Endothelial cell of umbilical vein (primary cell): ENCODE measurements around the gene MS4A14. TPM values are rescaled to one million over a fixed set of nuclear protein-coding genes. Genes with fewer than 3 reads are reported as not detected.

Source experiments
- BruUV-seq: library from RNA; stranded (reverse); fragments of 400-500 nt; replicated peaks from 2 replicates; lab custom pipeline; 2021; lab: Mats Ljungman, UMichigan
- CTCF ChIA-PET: fragments of 300-600, 350-600 bp; sonication (Branson Sonifier 250); formaldehyde crosslinking; loops from one replicate; lab custom pipeline; 2021; ENCODE audit warnings: antibody characterized with exemption, inconsistent platforms; lab: Charles Lee
- POLR2A ChIA-PET: fragments of 300-600, 350-600 bp; sonication (Branson Sonifier 250); formaldehyde crosslinking; loops from one replicate; lab custom pipeline; 2021; ENCODE audit warnings: antibody characterized with exemption, inconsistent platforms; lab: Charles Lee
- DNase-seq: peaks from one replicate; pipeline ENCODE4 v3.0.0-alpha.2; 2011; ENCODE audit warnings: low read depth, low spot score
- FAIRE-seq: peaks from 2 replicates; lab custom pipeline; 2011; peaks lifted over from hg19 to GRCh38; lab: Jason Lieb, UNC
- H2AFZ ChIP-seq: 2 replicates; pipeline ENCODE4 v1.6.0; 2012; ENCODE audit warnings: low read depth, low read length, control low read depth, inconsistent platforms
- H3K27ac ChIP-seq: 2 replicates; pipeline ENCODE4 v1.5.1; 2011; ENCODE audit warnings: low read depth, mild to moderate bottlenecking, control low read depth, low read length, moderate library complexity; ENCODE audit not compliant: insufficient read depth
- H3K27me3 ChIP-seq, 2 experiments: 2 replicates each; pipeline versions ENCODE4 v1.6.0 to v1.6.1; 2011; ENCODE audit warnings: low read length in 2 of 2, mixed read lengths in 1 of 2; ENCODE audit not compliant: control insufficient read depth in 2 of 2, insufficient read depth in 2 of 2
- H3K36me3 ChIP-seq, 2 experiments: 2 replicates in 1 of 2; 3 replicates in 1 of 2; pipeline ENCODE4 v1.5.1; 2011; ENCODE audit warnings: low read length in 2 of 2, mild to moderate bottlenecking in 1 of 2, moderate library complexity in 1 of 2; ENCODE audit not compliant: control insufficient read depth in 2 of 2, insufficient read depth in 2 of 2; ENCODE audit errors: extremely low read depth in 1 of 2
- H3K4me1 ChIP-seq: 3 replicates; pipeline ENCODE4 v1.5.1; 2011; ENCODE audit warnings: mild to moderate bottlenecking, low read length; ENCODE audit not compliant: control insufficient read depth, insufficient read depth; ENCODE audit errors: extremely low read depth
- H3K4me2 ChIP-seq: 2 replicates; pipeline ENCODE4 v1.6.1; 2011; ENCODE audit warnings: low read length, control low read depth, mixed read lengths; ENCODE audit not compliant: insufficient read depth
- H3K4me3 ChIP-seq, 3 experiments: fragments of 200-600 bp in 1 of 3; sonication (generic), shearing (Covaris generic) in 1 of 3; replicated peaks in 1 of 3; 2 replicates each; pipeline ENCODE4 v1.5.1; 2011 to 2016; ENCODE audit warnings: control low read depth in 3 of 3, low read length in 3 of 3, mild to moderate bottlenecking in 2 of 3, inconsistent platforms in 1 of 3, low read depth in 1 of 3, moderate library complexity in 1 of 3; ENCODE audit not compliant: insufficient read depth in 1 of 3
- H3K79me2 ChIP-seq: 2 replicates; pipeline ENCODE4 v1.6.0; 2012; ENCODE audit warnings: low read length, inconsistent platforms; ENCODE audit not compliant: control insufficient read depth, insufficient read depth
- H3K9ac ChIP-seq: replicated peaks from 2 replicates; pipeline ENCODE3; 2011; ENCODE audit warnings: low read length, control low read depth; ENCODE audit not compliant: insufficient read depth; ENCODE audit errors: extremely low read depth
- H3K9me1 ChIP-seq: replicated peaks from 3 replicates; pipeline ENCODE4 v1.6.0; 2011; ENCODE audit warnings: mild to moderate bottlenecking, low read length; ENCODE audit not compliant: control insufficient read depth, insufficient read depth; ENCODE audit errors: extremely low read depth
- H3K9me3 ChIP-seq: replicated peaks from 2 replicates; pipeline ENCODE4 v1.5.1; 2012; ENCODE audit warnings: low read length, inconsistent platforms; ENCODE audit not compliant: control insufficient read depth, insufficient read depth
- H4K20me1 ChIP-seq: replicated peaks from 2 replicates; pipeline ENCODE3; 2011; ENCODE audit warnings: mild to moderate bottlenecking, low read length; ENCODE audit not compliant: control insufficient read depth, insufficient read depth; ENCODE audit errors: extremely low read depth
- EZH2 ChIP-seq: IDR thresholded peaks from 2 replicates; pipeline ENCODE4 v1.6.1; 2012; ENCODE audit warnings: borderline replicate concordance, low read depth, mild to moderate bottlenecking, moderate library complexity, low read length, inconsistent platforms; ENCODE audit not compliant: severe bottlenecking
- FOS ChIP-seq: IDR thresholded peaks from 2 replicates; pipeline ENCODE4 v1.6.1; 2011; ENCODE audit warnings: mild to moderate bottlenecking, low read length, moderate library complexity, borderline replicate concordance; ENCODE audit not compliant: insufficient read depth
- GATA2 ChIP-seq: IDR thresholded peaks from 2 replicates; pipeline ENCODE4 v1.7.0; 2011; ENCODE audit warnings: low read depth, mild to moderate bottlenecking, moderate library complexity, mixed read lengths, low read length; ENCODE audit not compliant: insufficient read length, insufficient read depth
- JUN ChIP-seq: IDR thresholded peaks from 2 replicates; pipeline ENCODE4 v1.6.1; 2011; ENCODE audit warnings: borderline replicate concordance, low read depth; ENCODE audit not compliant: insufficient read length, insufficient read depth
- MAX ChIP-seq: IDR thresholded peaks from 2 replicates; pipeline ENCODE4 v1.6.1; 2011; ENCODE audit not compliant: insufficient read depth, insufficient read length
- MYC ChIP-seq: IDR thresholded peaks from one replicate; pipeline ENCODE4 v1.6.1; 2011; ENCODE audit warnings: mild to moderate bottlenecking, low read depth, low read length
- POLR2AphosphoS5 ChIP-seq: IDR thresholded peaks from 2 replicates; pipeline ENCODE4 v1.6.1; 2012; ENCODE audit warnings: low read depth, mild to moderate bottlenecking, control low read depth, low read length, moderate library complexity; ENCODE audit not compliant: insufficient read depth
- dilution Hi-C: fragments of 300-500 bp; cut with MboI; formaldehyde crosslinking; loops from one replicate; pipeline ENCODE4 v1.15.0; 2019; ENCODE audit warnings: low sequenced_read_pairs; ENCODE audit not compliant: extremely low pct_ligation_motif_present
- intact Hi-C: fragments of 100-400 bp; cut with micrococcal nuclease; formaldehyde crosslinking; loops from one replicate; pipeline ENCODE4 v1.10.0; 2022
- polyA plus RNA-seq, 4 experiments: library from polyadenylated mRNA; depleted of rRNA in 3 of 4; stranded (reverse) in 3 of 4; unstranded in 1 of 4; fragments of >200 nt; gene quantifications; 2 replicates each; pipeline versions ENCODE4 v1.2.1 to v1.2.3, GENCODE V29; 2011 to 2012; ENCODE audit warnings: missing spikeins in 1 of 4
- total RNA-seq: library from RNA; stranded (reverse); gene quantifications from 2 replicates; pipeline ENCODE4 v1.2.3, GENCODE V29; 2021
- TF ChIP-seq, protein P1 (sequence below), 2 donors: IDR thresholded peaks; 1 replicate in 1 of 2; 2 replicates in 1 of 2; pipeline ENCODE4 v1.5.1; 2011; ENCODE audit warnings: low read length in 2 of 2, mild to moderate bottlenecking in 2 of 2, moderate library complexity in 2 of 2, control low read depth in 1 of 2, inconsistent platforms in 1 of 2, low read depth in 1 of 2; ENCODE audit not compliant: insufficient read depth in 1 of 2; ENCODE audit errors: extremely low read depth in 1 of 2

MS4A14 gene
- total and polyA plus RNA-seq, 2 donors (not counting 3 experiments of a cell fraction or from before 2014, with no cell fraction given) = not detected

DNA sequence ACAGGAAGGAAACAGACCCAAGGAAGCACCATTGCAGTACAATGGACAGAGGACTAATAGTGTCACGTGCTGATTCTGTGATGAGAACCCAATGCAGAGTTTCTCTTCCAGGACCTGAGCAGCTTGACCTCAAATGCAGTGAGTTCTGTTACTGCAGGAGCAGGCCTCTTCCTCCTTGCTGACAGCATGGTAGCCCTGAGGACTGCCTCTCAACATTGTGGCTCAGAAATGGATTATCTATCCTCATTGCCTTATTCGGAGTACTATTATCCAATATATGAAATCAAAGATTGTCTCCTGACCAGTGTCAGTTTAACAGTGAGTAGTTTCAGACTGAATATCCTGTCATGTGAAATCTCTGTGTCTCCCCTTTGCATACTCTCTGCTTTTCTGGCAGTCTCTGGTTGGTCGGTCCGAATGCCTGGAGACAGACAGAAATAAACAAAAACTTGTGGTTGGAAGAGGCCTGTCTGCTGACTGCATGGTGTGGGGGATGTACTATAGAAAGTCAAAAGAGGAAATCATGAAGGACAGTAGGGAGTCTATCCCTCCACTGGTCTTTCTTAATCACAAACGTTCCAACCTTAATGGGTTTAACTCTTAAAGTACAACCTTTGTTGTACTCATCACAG is 6.9 kb upstream of the MS4A14 start:
- CTCF ChIA-PET = no interaction called here
- TF ChIP-seq JUN (no peak), MYC (no peak), FOS (no peak), MAX (no peak), EZH2 (no peak), GATA2 (no peak), POLR2AphosphoS5 (no peak)
- TF ChIP-seq, protein P1, sequence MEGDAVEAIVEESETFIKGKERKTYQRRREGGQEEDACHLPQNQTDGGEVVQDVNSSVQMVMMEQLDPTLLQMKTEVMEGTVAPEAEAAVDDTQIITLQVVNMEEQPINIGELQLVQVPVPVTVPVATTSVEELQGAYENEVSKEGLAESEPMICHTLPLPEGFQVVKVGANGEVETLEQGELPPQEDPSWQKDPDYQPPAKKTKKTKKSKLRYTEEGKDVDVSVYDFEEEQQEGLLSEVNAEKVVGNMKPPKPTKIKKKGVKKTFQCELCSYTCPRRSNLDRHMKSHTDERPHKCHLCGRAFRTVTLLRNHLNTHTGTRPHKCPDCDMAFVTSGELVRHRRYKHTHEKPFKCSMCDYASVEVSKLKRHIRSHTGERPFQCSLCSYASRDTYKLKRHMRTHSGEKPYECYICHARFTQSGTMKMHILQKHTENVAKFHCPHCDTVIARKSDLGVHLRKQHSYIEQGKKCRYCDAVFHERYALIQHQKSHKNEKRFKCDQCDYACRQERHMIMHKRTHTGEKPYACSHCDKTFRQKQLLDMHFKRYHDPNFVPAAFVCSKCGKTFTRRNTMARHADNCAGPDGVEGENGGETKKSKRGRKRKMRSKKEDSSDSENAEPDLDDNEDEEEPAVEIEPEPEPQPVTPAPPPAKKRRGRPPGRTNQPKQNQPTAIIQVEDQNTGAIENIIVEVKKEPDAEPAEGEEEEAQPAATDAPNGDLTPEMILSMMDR (IDR thresholded peaks at IDR 0.05; ENCODE audit: extremely low read depth in 1 of 2, insufficient read depth in 1 of 2, low read depth in 1 of 2, low read length in 2 of 2) = no peak
- Histone ChIP-seq H3K36me3 (no peaks in the 10 kb centered on the region), H2AFZ (no peak overlapping the region), H3K9me1 (no peaks in the 10 kb centered on the region), H3K4me1 (no peaks in the 10 kb centered on the region), H3K4me2 (no peak overlapping the region), H4K20me1 (no peaks in the 10 kb centered on the region), H3K9me3 (no peaks in the 10 kb centered on the region), H3K27ac (no peak overlapping the region), H3K79me2 (no peaks in the 10 kb centered on the region), H3K4me3 (no peak overlapping the region), H3K27me3 (no peaks in the 10 kb centered on the region), H3K9ac (no peak overlapping the region)
- FAIRE-seq (no peak), DNase-seq (no peak)
- dilution Hi-C loops = no loop called here
- intact Hi-C loops = no loop called here
- POLR2A ChIA-PET = no interaction called here
- no TSS peak for BruUV-seq
